K562 treated with DMSO at 1 percent for 4 hours (cell line): Measurements from ENCODE around the gene OR8D1. TPM values are rescaled to one million over a fixed set of nuclear protein-coding genes. Genes with fewer than 3 reads are reported as not detected.

Experiments used
- total RNA-seq: library from RNA; unstranded; fragments of 300-600 nt; gene quantifications from 2 replicates; pipeline ENCODE4 v1.2.3, GENCODE V29; 2022; ENCODE audit not compliant: insufficient read depth

OR8D1 gene
- total RNA-seq = 0.06 TPM in 1 of 2 replicates, not detected in the other

DNA sequence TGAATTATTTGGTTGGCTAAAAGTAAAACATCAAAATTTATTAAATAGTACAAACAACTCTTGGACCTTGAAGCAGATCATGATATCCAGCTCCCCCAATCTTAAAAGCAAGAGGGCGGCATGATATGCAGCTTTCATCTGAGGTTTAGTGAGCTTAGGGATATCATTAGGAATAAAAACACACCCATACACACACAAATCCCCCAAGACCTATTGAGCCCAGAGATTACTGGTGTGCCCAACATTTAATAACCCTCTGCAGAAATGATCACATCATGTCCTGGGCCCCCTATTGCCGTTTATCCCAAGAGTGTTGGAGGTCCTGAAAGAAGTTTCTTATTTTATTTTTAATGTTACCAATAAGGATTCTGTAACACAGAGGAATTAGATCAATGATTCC, at the start of gene OR8D1:
OR8D1 (minus strand) TSS at position 101 of the 400 bp plus-strand sequence. CDS start 3,183 bp downstream, outside the sequence.

DNA sequence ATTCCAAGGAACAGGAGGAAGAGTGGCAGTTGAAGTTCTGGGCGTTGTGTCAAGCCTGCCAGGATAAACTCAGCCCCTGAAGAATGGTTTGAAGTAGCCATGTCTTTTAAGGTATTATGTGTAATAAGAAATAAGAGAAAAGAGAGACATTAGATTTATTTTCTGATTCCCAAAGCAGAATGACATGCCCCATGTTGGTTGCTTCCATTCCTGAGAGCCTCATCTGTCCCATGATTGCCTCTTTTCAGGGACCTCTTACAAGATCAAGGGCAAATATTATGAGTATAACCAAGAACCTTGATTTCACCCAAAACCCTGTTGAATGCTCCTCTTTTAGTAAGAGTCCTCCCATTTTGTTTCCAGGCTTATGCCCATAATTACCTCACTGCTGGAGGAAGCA, 6.3 kb upstream of the OR8D1 start, which contains the start of gene OR8D2:
OR8D2 (minus strand) TSS at position 101 of the 400 bp plus-strand sequence; CDS start at position 101, 0 bp downstream.

DNA sequence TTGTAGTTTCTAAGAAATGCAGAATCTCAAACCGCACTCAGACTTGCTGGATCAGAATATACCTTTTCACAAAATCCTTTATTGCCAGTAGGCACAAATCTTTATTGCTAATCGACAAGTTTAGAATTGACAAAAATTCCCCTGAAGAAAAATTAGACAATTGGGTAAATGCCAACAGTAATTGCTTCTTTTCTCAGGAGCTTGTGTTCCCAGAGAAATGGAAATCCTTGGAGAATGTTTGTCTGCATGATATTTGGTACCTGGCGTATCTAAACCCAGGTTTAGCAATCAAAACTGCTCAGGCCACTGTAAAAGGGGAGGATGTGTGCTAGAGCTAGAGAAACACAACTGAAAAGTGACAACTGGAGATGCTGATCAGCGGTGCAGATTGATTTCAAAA, 57.7 kb downstream of the OR8D1 start, which contains the start of gene OR8G5:
OR8G5 (plus strand) TSS at position 301 of the 400 bp plus-strand sequence. CDS start 8,556 bp downstream, outside the sequence.

Other genes with a start within 250 kb of the OR8D1 start
- 11.6 and 13.9 TPM in 2 replicates for gene VWA5A, start 198.5 kb downstream of the OR8D1 start, total RNA-seq
- gene OR10D3, start 130.6 kb downstream of the OR8D1 start, total RNA-seq = not detected in 2 replicates
- gene OR8G1, start 72.9 kb downstream of the OR8D1 start, total RNA-seq = not detected in 2 replicates
- 3.7 and 4.1 TPM in 2 replicates for gene OR8G5, start 57.6 kb downstream of the OR8D1 start, total RNA-seq
- gene OR8D2, start 6.2 kb upstream of the OR8D1 start, total RNA-seq = not detected in 2 replicates
- not detected in 2 replicates for gene OR8B2, start 70.5 kb upstream of the OR8D1 start, total RNA-seq
- gene OR8B3, start 85.1 kb upstream of the OR8D1 start, total RNA-seq = not detected in 2 replicates
- gene OR8B4, start 110.9 kb upstream of the OR8D1 start, total RNA-seq = not detected in 2 replicates
- not detected in 2 replicates for gene OR8B8, start 131.7 kb upstream of the OR8D1 start, total RNA-seq
- not detected in 2 replicates for gene OR8B12, start 229.7 kb upstream of the OR8D1 start, total RNA-seq